Prostate gland (tissue), 2 donors: ENCODE measurements around the gene KANSL1.

Source experiments
- CTCF ChIP-seq, 4 experiments: fragments of 200-600 bp in 2 of 4; fragments of 450-650 bp in 2 of 4; sonication (generic) in 2 of 4; IDR thresholded peaks; 1 replicate in 3 of 4; 2 replicates in 1 of 4; pipeline ENCODE4 v1.5.1; 2016 to 2019; ENCODE audit warnings: antibody characterized with exemption in 4 of 4, mild to moderate bottlenecking in 2 of 4, moderate library complexity in 2 of 4
- POLR2A ChIP-seq: fragments of 450-650 bp; IDR thresholded peaks from one replicate; pipeline ENCODE4 v1.6.1; 2016; ENCODE audit warnings: antibody characterized with exemption, mild to moderate bottlenecking
- POLR2AphosphoS5 ChIP-seq: sonication (generic); formaldehyde crosslinking; IDR thresholded peaks from one replicate; pipeline ENCODE4 v1.6.1; 2017; ENCODE audit warnings: antibody characterized with exemption

- no peak for TF ChIP-seq POLR2A
- no peak for TF ChIP-seq CTCF (IDR thresholded peaks at IDR 0.05)
- no peak for TF ChIP-seq POLR2AphosphoS5
Measured at GRCh38 chr17:46148247-46148646, 45.0 kb downstream of the KANSL1 start.
